ENCODE measurements around the gene PABPN1.

The PABPN1 gene

DNA sequence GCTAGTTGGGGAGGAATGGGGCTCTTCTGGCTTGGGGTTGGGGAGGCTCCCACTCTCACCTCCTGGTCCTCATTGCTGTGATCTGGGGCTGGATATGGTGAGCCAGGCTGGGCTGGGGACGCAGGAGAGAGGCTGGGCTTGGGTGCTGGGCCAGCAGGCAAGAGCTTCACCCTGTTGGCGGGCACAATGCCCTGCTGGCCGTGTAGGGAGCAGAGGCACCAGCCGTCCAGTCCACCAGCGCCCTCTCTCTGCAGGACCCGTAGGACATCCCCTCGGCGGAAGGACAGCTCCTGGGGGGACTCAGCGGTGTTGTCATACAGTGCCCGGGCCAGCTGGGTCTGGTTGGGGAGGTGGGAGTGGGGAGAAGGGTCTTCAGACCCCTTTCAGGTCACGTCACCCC is 39.2 kb downstream of the PABPN1 start:
- no peaks in the 10 kb centered on the region for H3K36me3 ChIP-seq
- no peaks in the 10 kb centered on the region for H3K4me1 ChIP-seq (ENCODE audit: control insufficient read depth in 1 of 2, insufficient read depth in 1 of 2, low read depth in 1 of 2, low read length in 1 of 2)
- no peaks in the 10 kb centered on the region for H3K9me3 ChIP-seq
- no peak overlapping the region for H3K27ac ChIP-seq
- TF ChIP-seq, protein P1, sequence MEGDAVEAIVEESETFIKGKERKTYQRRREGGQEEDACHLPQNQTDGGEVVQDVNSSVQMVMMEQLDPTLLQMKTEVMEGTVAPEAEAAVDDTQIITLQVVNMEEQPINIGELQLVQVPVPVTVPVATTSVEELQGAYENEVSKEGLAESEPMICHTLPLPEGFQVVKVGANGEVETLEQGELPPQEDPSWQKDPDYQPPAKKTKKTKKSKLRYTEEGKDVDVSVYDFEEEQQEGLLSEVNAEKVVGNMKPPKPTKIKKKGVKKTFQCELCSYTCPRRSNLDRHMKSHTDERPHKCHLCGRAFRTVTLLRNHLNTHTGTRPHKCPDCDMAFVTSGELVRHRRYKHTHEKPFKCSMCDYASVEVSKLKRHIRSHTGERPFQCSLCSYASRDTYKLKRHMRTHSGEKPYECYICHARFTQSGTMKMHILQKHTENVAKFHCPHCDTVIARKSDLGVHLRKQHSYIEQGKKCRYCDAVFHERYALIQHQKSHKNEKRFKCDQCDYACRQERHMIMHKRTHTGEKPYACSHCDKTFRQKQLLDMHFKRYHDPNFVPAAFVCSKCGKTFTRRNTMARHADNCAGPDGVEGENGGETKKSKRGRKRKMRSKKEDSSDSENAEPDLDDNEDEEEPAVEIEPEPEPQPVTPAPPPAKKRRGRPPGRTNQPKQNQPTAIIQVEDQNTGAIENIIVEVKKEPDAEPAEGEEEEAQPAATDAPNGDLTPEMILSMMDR (IDR thresholded peaks at IDR 0.05), result no peak
- peaks cover 70% of the 10 kb centered on the region for H3K27me3 ChIP-seq
- no peak overlapping the region for H3K4me3 ChIP-seq (ENCODE audit: low read depth in 1 of 2, low read length in 1 of 2)

DNA sequence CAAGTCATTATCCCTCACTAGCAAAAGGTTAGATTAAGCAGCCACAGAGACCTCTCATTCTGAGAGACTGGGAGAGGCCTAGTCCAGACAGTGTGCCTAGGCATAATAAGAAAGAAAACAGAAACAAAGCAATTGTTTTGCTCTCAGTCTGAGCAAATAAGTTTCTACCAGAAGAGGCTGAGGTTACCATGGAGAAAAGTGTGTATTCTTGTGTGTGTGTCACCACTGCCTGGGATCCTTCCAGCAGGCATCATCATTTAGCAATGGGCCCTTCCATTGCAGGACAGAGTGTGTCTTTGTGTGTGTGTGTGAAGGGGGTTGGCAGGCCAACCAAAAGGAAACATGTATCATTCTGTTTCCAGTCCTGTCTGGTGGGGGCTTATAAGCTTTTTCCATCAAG is 40.1 kb downstream of the PABPN1 start:
- Histone ChIP-seq H3K27me3 (peaks cover 70% of the 10 kb centered on the region), H3K27ac (no peak overlapping the region), H3K9me3 (no peaks in the 10 kb centered on the region), H3K36me3 (no peaks in the 10 kb centered on the region), H3K4me3 (ENCODE audit: low read depth in 1 of 2, low read length in 1 of 2) (no peak overlapping the region), H3K4me1 (ENCODE audit: control insufficient read depth in 1 of 2, insufficient read depth in 1 of 2, low read depth in 1 of 2, low read length in 1 of 2) (no peaks in the 10 kb centered on the region)
- TF ChIP-seq, protein P1 (IDR thresholded peaks at IDR 0.05), result no peak

- Histone ChIP-seq H3K4me1 (ENCODE audit: control insufficient read depth in 1 of 2, insufficient read depth in 1 of 2, low read depth in 1 of 2, low read length in 1 of 2) (no peaks in the 10 kb centered on the region), H3K27ac (no peak overlapping the region), H3K27me3 (peaks cover 70% of the 10 kb centered on the region), H3K36me3 (no peaks in the 10 kb centered on the region), H3K9me3 (no peaks in the 10 kb centered on the region), H3K4me3 (ENCODE audit: low read depth in 1 of 2, low read length in 1 of 2) (no peak overlapping the region)
- TF ChIP-seq, protein P1 (IDR thresholded peaks at IDR 0.05), result no peak
Measured at GRCh38 chr14:23361763-23362162, 40.5 kb downstream of the PABPN1 start.

GRCh38 chr14:23362200-23362599 is 40.9 kb downstream of the PABPN1 start:
- no peaks in the 10 kb centered on the region for H3K4me1 ChIP-seq (ENCODE audit: control insufficient read depth in 1 of 2, insufficient read depth in 1 of 2, low read depth in 1 of 2, low read length in 1 of 2)
- H3K36me3 ChIP-seq, result no peaks in the 10 kb centered on the region
- TF ChIP-seq, protein P1 (IDR thresholded peaks at IDR 0.05), result no peak
- no peaks in the 10 kb centered on the region for H3K9me3 ChIP-seq
- no peak overlapping the region for H3K27ac ChIP-seq
- H3K4me3 ChIP-seq (ENCODE audit: low read depth in 1 of 2, low read length in 1 of 2), result no peak overlapping the region
- peaks cover 70% of the 10 kb centered on the region for H3K27me3 ChIP-seq

DNA sequence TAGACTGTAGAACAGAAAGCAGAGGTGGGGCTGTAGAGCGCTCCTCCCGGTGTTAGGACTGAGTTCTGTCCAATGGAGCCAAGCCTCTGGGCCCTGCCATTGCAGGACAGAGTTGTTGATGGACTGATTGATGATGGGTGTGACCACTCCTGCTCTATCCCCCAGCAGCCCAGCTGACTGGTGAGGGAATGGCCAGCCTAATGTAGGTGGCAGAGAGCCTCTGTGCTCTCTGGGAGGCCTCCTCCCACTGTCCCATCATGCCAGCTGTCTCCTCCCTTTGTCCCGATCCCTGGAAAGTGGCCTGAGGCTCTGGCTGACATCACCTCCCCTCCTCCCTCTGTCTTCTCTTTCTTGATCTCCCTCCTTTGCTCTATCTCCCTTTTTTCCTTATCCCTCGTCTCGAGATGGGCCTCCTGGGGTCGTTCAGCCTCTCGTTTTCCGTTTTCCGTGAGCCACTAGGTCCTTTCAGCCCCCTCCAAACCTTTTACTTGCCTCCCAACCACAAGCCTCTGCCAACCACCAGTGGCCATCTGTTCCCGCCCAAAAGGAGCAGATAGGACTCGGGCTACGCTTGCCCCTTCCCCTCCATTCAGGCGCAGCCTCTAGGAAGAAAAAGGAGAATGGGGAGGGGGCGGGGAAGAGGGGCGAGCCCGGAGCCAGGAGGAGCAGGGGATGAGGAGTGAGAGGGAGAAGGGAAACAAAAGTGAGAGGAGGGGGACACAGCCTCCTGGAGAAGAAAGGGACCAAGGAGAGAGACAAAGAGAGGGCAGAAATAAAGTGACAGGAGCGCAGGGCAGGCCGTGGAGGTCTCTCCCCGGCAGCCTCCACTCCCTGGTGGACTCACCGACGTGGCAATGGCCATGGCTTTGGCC is 43.1 kb downstream of the PABPN1 start:
- TF ChIP-seq, protein P1 (IDR thresholded peaks at IDR 0.05), result no peak
- Histone ChIP-seq H3K4me3 (ENCODE audit: low read depth in 1 of 2, low read length in 1 of 2) (no peak overlapping the region), H3K27ac (no peak overlapping the region), H3K36me3 (no peaks in the 10 kb centered on the region), H3K27me3 (peaks cover 88% of the 10 kb centered on the region), H3K4me1 (ENCODE audit: control insufficient read depth in 1 of 2, insufficient read depth in 1 of 2, low read depth in 1 of 2, low read length in 1 of 2) (no peaks in the 10 kb centered on the region), H3K9me3 (no peaks in the 10 kb centered on the region)
